Endothelial cell of umbilical vein (primary cell): ENCODE data around the gene RRAS. TPM values are rescaled to one million over a fixed set of nuclear protein-coding genes. Genes with fewer than 3 reads are reported as not detected.

Experiments used
- BruUV-seq: library from RNA; stranded (reverse); fragments of 400-500 nt; replicated peaks from 2 replicates; lab custom pipeline; 2021; lab: Mats Ljungman, UMichigan
- CTCF ChIA-PET: fragments of 300-600, 350-600 bp; sonication (Branson Sonifier 250); formaldehyde crosslinking; loops from one replicate; lab custom pipeline; 2021; ENCODE audit warnings: antibody characterized with exemption, inconsistent platforms; lab: Charles Lee
- POLR2A ChIA-PET: fragments of 300-600, 350-600 bp; sonication (Branson Sonifier 250); formaldehyde crosslinking; loops from one replicate; lab custom pipeline; 2021; ENCODE audit warnings: antibody characterized with exemption, inconsistent platforms; lab: Charles Lee
- DNase-seq: peaks from one replicate; pipeline ENCODE4 v3.0.0-alpha.2; 2011; ENCODE audit warnings: low read depth, low spot score
- FAIRE-seq: peaks from 2 replicates; lab custom pipeline; 2011; peaks lifted over from hg19 to GRCh38; lab: Jason Lieb, UNC
- H2AFZ ChIP-seq: 2 replicates; pipeline ENCODE4 v1.6.0; 2012; ENCODE audit warnings: low read depth, low read length, control low read depth, inconsistent platforms
- H3K27ac ChIP-seq: 2 replicates; pipeline ENCODE4 v1.5.1; 2011; ENCODE audit warnings: low read depth, mild to moderate bottlenecking, control low read depth, low read length, moderate library complexity; ENCODE audit not compliant: insufficient read depth
- H3K27me3 ChIP-seq, 2 experiments: 2 replicates each; pipeline versions ENCODE4 v1.6.0 to v1.6.1; 2011; ENCODE audit warnings: low read length in 2 of 2, mixed read lengths in 1 of 2; ENCODE audit not compliant: control insufficient read depth in 2 of 2, insufficient read depth in 2 of 2
- H3K36me3 ChIP-seq, 2 experiments: 2 replicates in 1 of 2; 3 replicates in 1 of 2; pipeline ENCODE4 v1.5.1; 2011; ENCODE audit warnings: low read length in 2 of 2, mild to moderate bottlenecking in 1 of 2, moderate library complexity in 1 of 2; ENCODE audit not compliant: control insufficient read depth in 2 of 2, insufficient read depth in 2 of 2; ENCODE audit errors: extremely low read depth in 1 of 2
- H3K4me1 ChIP-seq: 3 replicates; pipeline ENCODE4 v1.5.1; 2011; ENCODE audit warnings: mild to moderate bottlenecking, low read length; ENCODE audit not compliant: control insufficient read depth, insufficient read depth; ENCODE audit errors: extremely low read depth
- H3K4me2 ChIP-seq: 2 replicates; pipeline ENCODE4 v1.6.1; 2011; ENCODE audit warnings: low read length, control low read depth, mixed read lengths; ENCODE audit not compliant: insufficient read depth
- H3K4me3 ChIP-seq, 3 experiments: fragments of 200-600 bp in 1 of 3; sonication (generic), shearing (Covaris generic) in 1 of 3; replicated peaks in 1 of 3; 2 replicates each; pipeline ENCODE4 v1.5.1; 2011 to 2016; ENCODE audit warnings: control low read depth in 3 of 3, low read length in 3 of 3, mild to moderate bottlenecking in 2 of 3, inconsistent platforms in 1 of 3, low read depth in 1 of 3, moderate library complexity in 1 of 3; ENCODE audit not compliant: insufficient read depth in 1 of 3
- H3K79me2 ChIP-seq: 2 replicates; pipeline ENCODE4 v1.6.0; 2012; ENCODE audit warnings: low read length, inconsistent platforms; ENCODE audit not compliant: control insufficient read depth, insufficient read depth
- H3K9ac ChIP-seq: replicated peaks from 2 replicates; pipeline ENCODE3; 2011; ENCODE audit warnings: low read length, control low read depth; ENCODE audit not compliant: insufficient read depth; ENCODE audit errors: extremely low read depth
- H3K9me1 ChIP-seq: replicated peaks from 3 replicates; pipeline ENCODE4 v1.6.0; 2011; ENCODE audit warnings: mild to moderate bottlenecking, low read length; ENCODE audit not compliant: control insufficient read depth, insufficient read depth; ENCODE audit errors: extremely low read depth
- H3K9me3 ChIP-seq: replicated peaks from 2 replicates; pipeline ENCODE4 v1.5.1; 2012; ENCODE audit warnings: low read length, inconsistent platforms; ENCODE audit not compliant: control insufficient read depth, insufficient read depth
- H4K20me1 ChIP-seq: replicated peaks from 2 replicates; pipeline ENCODE3; 2011; ENCODE audit warnings: mild to moderate bottlenecking, low read length; ENCODE audit not compliant: control insufficient read depth, insufficient read depth; ENCODE audit errors: extremely low read depth
- CTCF ChIP-seq, 2 donors: IDR thresholded peaks; 1 replicate in 1 of 2; 2 replicates in 1 of 2; pipeline ENCODE4 v1.5.1; 2011; ENCODE audit warnings: low read length in 2 of 2, mild to moderate bottlenecking in 2 of 2, moderate library complexity in 2 of 2, control low read depth in 1 of 2, inconsistent platforms in 1 of 2, low read depth in 1 of 2; ENCODE audit not compliant: insufficient read depth in 1 of 2; ENCODE audit errors: extremely low read depth in 1 of 2
- EZH2 ChIP-seq: IDR thresholded peaks from 2 replicates; pipeline ENCODE4 v1.6.1; 2012; ENCODE audit warnings: borderline replicate concordance, low read depth, mild to moderate bottlenecking, moderate library complexity, low read length, inconsistent platforms; ENCODE audit not compliant: severe bottlenecking
- FOS ChIP-seq: IDR thresholded peaks from 2 replicates; pipeline ENCODE4 v1.6.1; 2011; ENCODE audit warnings: mild to moderate bottlenecking, low read length, moderate library complexity, borderline replicate concordance; ENCODE audit not compliant: insufficient read depth
- GATA2 ChIP-seq: IDR thresholded peaks from 2 replicates; pipeline ENCODE4 v1.7.0; 2011; ENCODE audit warnings: low read depth, mild to moderate bottlenecking, moderate library complexity, mixed read lengths, low read length; ENCODE audit not compliant: insufficient read length, insufficient read depth
- JUN ChIP-seq: IDR thresholded peaks from 2 replicates; pipeline ENCODE4 v1.6.1; 2011; ENCODE audit warnings: borderline replicate concordance, low read depth; ENCODE audit not compliant: insufficient read length, insufficient read depth
- MAX ChIP-seq: IDR thresholded peaks from 2 replicates; pipeline ENCODE4 v1.6.1; 2011; ENCODE audit not compliant: insufficient read depth, insufficient read length
- MYC ChIP-seq: IDR thresholded peaks from one replicate; pipeline ENCODE4 v1.6.1; 2011; ENCODE audit warnings: mild to moderate bottlenecking, low read depth, low read length
- POLR2A ChIP-seq: IDR thresholded peaks from 2 replicates; pipeline ENCODE4 v1.6.1; 2012; ENCODE audit warnings: low read depth, mild to moderate bottlenecking, control low read depth, low read length
- POLR2AphosphoS5 ChIP-seq: IDR thresholded peaks from 2 replicates; pipeline ENCODE4 v1.6.1; 2012; ENCODE audit warnings: low read depth, mild to moderate bottlenecking, control low read depth, low read length, moderate library complexity; ENCODE audit not compliant: insufficient read depth
- dilution Hi-C: fragments of 300-500 bp; cut with MboI; formaldehyde crosslinking; loops from one replicate; pipeline ENCODE4 v1.15.0; 2019; ENCODE audit warnings: low sequenced_read_pairs; ENCODE audit not compliant: extremely low pct_ligation_motif_present
- intact Hi-C: fragments of 100-400 bp; cut with micrococcal nuclease; formaldehyde crosslinking; loops from one replicate; pipeline ENCODE4 v1.10.0; 2022
- polyA plus RNA-seq, 4 experiments: library from polyadenylated mRNA; depleted of rRNA in 3 of 4; stranded (reverse) in 3 of 4; unstranded in 1 of 4; fragments of >200 nt; gene quantifications; 2 replicates each; pipeline versions ENCODE4 v1.2.1 to v1.2.3, GENCODE V29; 2011 to 2012; ENCODE audit warnings: missing spikeins in 1 of 4
- total RNA-seq: library from RNA; stranded (reverse); gene quantifications from 2 replicates; pipeline ENCODE4 v1.2.3, GENCODE V29; 2021

Gene RRAS
- total and polyA plus RNA-seq, 2 donors (not counting 3 experiments of a cell fraction or from before 2014, with no cell fraction given): 89.5 to 250 TPM

GRCh38 chr19:49645995-49646394, 6.1 kb upstream of the RRAS start:
- Histone ChIP-seq H3K79me2 (peaks cover 47% of the 10 kb centered on the region), H3K4me3 (no peak overlapping the region), H3K4me1 (peaks cover 19% of the 10 kb centered on the region), H3K27me3 (no peaks in the 10 kb centered on the region), H3K9ac (no peak overlapping the region), H3K9me1 (no peaks in the 10 kb centered on the region), H3K27ac (no peak overlapping the region), H3K9me3 (no peaks in the 10 kb centered on the region), H3K4me2 (no peak overlapping the region), H2AFZ (no peak overlapping the region), H4K20me1 (no peaks in the 10 kb centered on the region), H3K36me3 (peaks cover 2 to 32% of the 10 kb centered on the region in 2 experiments)
- TF ChIP-seq FOS (no peak), JUN (no peak), MAX (no peak), CTCF (IDR thresholded peaks at IDR 0.05; ENCODE audit: extremely low read depth in 1 of 2, insufficient read depth in 1 of 2, low read depth in 1 of 2, low read length in 2 of 2) (no peak), MYC (no peak), POLR2AphosphoS5 (no peak), POLR2A (no peak)
- CTCF ChIA-PET: no interaction called here
- FAIRE-seq (no peak), DNase-seq (no peak)
- intact Hi-C loops (no loop called here), dilution Hi-C loops (no loop called here)
- POLR2A ChIA-PET: no interaction called here
- no TSS peak for BruUV-seq

DNA sequence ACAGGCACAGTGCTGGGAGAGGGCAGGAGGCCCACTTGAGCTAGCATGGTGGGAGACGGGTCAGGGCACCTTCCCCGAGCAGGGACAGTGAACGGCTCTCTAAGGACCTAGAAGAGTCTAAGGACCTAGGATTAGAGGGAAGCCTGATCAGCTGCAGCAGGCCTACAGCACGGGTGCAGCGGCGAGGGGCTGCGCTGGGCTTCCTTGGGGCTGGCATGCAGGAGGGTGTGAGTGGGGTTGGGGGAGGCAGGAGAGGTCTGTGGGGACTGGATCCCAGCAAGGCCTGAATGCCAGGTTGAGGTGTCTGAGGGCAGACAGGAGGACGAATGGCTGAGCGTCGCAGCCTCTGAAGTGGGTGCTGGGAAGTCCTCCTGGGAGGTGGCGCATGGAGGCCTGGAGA, 5.6 kb upstream of the RRAS start:
- intact Hi-C loops (no loop called here), dilution Hi-C loops (no loop called here)
- Histone ChIP-seq H3K36me3 (peaks cover 2 to 31% of the 10 kb centered on the region in 2 experiments), H3K79me2 (peaks cover 47% of the 10 kb centered on the region), H3K4me3 (no peak overlapping the region), H3K27me3 (no peaks in the 10 kb centered on the region), H3K27ac (no peak overlapping the region), H2AFZ (no peak overlapping the region), H4K20me1 (no peaks in the 10 kb centered on the region), H3K9ac (no peak overlapping the region), H3K9me3 (no peaks in the 10 kb centered on the region), H3K9me1 (no peaks in the 10 kb centered on the region), H3K4me1 (peaks cover 22% of the 10 kb centered on the region), H3K4me2 (no peak overlapping the region)
- FAIRE-seq: no peak
- no TSS peak for BruUV-seq
- POLR2A ChIA-PET: no interaction called here
- DNase-seq: no peak
- CTCF ChIA-PET: no interaction called here
- TF ChIP-seq POLR2AphosphoS5 (no peak), MYC (no peak), MAX (no peak), POLR2A (no peak), EZH2 (no peak), JUN (no peak), CTCF (IDR thresholded peaks at IDR 0.05; ENCODE audit: extremely low read depth in 1 of 2, insufficient read depth in 1 of 2, low read depth in 1 of 2, low read length in 2 of 2) (no peak), GATA2 (no peak), FOS (no peak)
